ENCODE measurements around the gene MTA1.

MTA1 gene

DNA sequence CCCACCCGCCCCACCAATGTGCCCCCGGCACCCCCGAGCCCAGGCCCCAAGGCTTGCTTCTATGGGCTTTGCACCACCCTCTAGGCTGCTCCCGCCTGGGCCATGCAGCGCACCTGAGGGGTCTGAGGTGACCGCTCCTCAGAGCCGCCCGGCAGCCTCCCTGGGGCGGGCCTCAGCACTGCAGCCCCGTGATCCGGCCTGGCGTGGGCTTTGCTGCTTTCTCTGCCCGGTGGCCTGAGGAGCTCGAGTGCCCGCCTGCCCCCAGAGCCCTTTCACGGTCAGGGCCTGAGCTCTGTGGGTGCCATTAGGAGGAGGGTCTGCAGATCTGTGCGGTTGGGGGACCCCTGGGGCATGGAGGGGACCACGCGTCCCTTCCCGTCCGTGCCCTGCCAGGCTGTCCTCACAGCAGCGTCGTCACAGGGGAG is 6.2 kb downstream of the MTA1 start:
- no peak for DNase-seq

DNA sequence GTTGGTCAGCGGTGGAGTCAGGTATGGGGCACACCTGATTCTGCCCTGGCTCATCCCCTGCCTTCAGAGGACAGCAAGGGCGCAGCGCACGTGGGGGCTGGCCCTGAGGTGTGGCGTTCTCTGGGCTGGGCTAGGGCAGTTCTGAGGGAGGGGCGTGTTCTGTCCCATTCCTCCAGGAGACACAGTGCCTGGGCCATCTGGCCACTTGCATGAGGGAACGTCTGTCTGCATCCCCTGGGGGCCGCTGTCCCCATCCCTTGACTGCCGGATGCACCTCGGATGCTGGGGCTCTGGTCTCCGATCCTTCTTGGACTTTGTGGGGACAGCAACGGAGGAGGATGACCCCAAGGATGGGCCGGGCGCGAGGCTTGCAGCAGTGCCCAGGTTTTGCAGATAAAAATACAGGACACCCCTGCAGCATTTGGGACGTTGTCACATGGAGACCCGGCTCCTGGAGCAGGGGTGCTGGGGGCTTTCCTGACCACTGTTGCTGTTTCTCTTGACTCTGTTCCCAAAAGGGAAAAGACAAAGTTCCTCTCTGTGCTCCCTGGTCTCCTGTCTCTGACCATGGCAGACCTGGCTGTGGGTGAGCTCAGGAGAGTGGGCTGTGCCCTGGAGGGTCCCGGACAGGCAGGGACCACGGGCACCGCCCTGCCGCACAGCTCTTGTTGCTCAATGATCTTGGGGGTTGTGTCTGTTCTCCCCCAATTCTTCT is 6.9 kb downstream of the MTA1 start:
- DNase-seq = no peak

DNA sequence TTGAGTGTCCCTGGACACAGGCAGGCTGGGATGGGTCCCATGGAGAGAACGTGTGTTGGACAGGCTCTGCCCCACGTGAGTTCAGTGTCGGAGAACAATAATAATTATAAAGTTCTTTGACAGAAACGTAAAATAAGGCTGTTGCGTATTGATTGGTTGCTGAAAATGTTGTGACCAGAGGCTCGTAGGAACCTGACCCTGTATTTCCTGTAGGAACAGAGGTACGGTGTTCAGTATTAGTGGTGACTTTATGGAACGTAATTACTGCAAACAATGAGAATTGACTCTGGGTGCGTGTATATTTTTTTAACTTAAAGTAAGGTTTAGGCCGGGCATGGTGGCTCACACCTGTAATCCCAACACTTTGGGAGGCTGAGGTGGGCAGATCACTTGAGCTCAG is 7.8 kb downstream of the MTA1 start:
- no peak for DNase-seq

DNA sequence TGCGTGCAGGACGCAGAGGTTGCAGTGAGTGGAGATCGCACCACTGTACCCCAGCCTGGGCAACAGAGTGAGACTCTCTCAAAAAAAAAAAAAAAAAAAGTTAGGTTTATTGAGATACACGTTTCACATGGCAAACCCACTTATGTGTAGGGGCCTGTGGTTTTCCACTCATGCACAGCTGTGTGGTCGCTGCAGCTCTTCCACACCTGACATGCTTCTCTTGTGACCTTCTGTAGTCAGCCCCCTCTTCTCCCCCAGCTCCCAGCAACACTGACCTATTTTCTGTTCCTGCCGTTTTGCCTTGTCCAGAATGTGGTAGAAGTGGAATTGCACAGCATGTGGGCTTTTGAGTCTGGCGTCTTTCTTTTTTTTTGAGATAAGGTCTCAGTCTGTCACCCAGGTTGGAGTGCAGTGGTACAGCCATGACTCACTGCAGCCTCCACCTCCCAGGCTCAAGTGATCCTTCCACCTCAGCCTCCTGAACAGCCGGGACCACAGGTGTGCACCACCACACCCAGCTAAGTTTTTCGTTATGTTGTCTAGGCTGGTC is 8.4 kb downstream of the MTA1 start:
- no peak for DNase-seq

DNA sequence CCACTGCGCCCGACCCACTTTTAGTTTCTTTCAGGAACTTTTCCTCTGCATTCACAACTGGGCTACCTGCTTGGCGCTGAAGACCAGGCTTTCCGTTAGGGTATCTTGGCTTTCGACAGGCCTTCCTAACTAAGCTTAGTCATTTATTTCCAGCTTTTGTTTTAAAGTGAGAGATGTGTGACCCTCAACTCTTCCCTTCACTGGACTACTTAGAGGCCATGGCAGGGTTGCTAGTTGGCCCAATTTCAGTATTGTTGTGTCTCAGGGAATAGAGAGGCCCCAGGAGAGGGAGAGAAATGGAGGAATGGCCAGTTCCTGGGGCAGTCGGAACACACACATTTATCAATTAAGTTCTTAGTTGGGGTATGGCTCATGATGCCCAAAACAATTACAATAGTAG is 10.4 kb downstream of the MTA1 start:
- DNase-seq = no peak

DNA sequence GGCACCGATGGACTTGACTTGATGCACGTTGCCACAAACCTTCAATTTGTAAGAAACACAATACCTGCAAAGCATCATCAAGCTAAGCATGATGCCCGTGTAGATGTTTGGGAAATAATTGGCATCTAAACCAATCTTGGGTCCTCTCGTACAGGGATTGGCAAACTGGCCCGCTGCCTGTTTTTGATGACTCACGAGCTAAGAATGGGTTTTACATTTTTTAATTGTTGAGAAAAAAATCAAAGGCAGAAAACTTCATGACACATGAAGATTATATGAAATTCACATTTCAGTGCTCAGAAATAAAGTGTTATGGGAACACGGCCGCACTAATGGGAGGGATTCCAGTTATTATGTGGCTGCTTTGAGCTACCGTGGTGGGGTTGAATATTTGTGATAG is 10.9 kb downstream of the MTA1 start:
- DNase-seq = no peak

DNA sequence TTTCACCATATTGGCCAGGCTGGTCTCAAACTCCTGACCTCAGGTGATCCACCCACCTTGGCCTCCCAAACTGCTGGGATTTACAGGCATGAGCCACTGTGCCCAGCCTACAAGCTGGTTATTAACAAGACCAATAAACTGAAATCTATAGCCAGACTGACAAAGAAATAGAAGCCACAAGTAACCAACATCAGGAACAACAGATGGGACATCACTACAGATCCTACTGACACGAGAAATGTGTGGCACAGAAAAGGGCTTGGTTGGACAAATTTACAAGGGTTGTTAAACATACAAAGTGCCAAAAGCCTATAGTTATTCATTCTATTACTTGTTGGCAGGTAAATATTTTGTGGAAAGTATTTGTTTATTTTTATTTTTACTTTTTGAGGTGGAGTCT is 11.6 kb downstream of the MTA1 start:
- no peak for DNase-seq

DNA sequence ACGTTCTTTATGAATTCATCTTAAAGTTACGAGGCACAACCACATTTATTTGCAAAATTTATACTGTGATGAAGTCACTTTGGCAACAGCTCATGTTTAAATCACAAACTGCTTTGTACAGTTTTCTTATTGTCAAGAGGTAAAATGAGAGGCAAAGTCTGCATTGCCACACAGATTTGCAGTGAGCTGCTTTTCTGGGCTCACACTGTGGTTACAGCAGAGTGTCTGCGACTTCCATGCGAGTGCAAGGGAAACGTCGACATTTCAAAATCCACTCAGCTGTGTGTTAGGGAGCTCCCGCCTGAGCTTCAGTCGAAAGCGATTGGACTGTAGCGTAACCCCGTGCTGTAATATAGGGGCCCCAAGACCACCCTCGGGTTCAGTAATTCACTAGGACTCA is 13.0 kb downstream of the MTA1 start:
- DNase-seq = no peak

DNA sequence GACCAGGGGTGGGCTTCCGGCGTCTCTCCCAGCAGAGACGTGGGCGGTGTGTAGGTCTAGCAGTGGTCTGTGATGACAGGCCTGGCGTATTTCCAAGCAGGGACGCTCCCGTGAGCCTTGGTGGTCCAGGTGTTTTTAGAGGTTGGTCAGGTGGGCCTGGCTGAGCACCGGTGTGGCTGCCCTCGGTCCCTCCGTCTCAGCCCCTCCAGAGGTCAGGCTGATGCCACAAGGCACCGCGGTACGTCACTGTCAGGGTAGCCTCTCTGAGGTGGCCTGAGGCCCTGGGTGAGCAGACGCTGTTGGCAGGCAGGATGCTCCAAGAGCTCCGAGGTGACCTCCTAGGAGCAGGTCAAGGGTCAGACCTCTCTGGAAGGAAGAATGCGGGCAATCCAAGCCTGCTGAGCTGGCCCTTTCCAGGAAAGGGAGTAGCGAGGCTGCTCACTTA is 13.6 kb downstream of the MTA1 start:
- DNase-seq = no peak

DNA sequence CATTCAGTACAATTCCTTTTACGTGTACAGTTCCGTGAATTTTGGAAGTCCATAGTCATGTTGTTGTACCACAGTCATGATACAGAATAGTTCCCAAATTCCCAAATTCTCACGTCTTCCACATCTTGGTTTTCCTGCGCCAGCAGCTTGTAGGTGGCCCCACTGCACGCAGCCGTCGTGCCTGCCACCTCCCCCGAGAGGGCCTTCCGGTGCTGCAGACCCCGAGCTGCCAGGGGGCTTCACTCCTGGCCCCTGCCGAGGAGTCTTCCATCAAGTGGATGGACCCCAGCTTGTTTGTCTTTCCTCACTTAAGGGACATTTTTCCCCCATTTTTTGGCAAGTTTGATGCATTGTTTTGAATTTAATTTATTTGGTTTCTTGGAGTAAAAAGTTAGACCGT is 16.8 kb downstream of the MTA1 start:
- DNase-seq = no peak

DNA sequence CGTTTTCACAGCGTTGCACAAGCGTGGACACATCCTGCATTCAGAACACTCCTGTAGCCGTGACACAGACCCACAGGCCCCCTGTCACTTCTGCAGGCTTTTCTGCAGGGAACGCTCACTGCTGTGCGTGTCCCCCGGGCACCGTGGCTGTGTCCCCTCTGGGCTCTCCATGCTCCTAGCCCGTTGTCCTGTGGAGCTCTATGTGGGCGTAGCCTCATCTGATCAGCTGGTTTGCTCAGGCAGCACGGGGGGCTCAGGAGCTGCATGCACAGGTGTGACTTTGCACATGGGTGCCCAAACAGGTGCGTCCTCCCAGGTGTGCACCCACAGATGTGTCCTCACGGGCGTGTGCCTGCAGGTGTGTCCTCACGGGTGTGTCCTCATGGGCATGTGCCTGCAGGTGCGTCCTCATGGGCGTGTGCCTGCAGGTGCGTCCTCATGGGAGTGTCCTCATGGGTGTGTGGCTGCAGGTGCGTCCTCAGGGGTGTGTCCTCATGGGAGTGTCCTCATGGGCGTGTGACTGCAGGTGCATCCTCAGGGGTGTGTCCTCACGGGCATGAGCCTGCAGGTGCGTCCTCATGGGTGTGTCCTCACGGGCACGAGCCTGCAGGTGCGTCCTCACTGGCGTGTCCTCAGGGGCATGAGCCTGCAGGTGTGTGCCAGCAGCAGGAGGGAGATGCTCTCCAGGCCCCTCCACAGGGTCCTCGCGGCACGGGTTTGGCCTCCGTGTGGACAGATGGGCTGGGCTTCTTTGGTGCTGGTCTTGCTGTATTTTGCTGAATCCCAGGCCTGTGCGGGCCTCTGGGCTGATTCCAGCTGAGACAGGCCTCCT is 17.5 kb downstream of the MTA1 start:
- peak; percentile 40 for DNase-seq

DNA sequence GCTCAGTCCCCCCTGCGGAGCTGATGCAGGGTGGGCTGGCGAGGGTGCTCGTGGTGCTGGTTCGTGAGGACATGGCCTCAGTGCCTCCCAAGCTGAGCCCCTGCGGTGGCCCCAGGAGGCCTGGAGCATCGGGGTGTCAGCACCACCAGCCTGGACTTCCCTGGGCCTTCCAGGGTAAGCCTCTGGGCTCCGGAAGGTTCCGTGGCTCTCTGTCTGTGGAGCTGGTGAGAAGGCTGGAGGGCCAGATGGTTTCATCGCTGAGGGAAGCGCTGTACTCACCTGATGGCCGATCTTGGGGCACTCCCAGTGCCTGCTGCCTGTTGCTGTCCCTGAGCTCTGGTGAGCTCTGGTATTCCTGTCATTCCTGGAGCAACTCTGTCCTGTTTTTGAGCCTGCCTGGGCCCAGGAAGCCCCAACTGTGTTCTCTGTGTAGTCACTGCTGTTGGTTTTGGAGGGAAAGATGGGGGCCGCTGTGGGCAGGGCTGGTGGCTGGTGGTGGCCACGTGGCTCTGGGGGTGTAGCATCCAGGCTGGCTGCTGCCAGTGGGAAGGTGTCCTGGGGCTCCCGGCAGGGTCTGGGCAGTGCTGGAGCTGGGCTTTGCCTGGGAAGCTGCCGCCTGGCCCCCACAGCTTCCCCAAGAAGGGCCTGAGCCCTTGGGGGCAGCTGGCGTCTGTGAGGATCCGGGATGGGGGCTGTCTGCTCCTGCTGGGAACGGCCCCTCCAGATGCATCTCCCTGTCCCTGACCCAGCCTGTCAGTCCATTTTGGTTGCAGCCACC is 18.3 kb downstream of the MTA1 start:
- DNase-seq = no peak

DNA sequence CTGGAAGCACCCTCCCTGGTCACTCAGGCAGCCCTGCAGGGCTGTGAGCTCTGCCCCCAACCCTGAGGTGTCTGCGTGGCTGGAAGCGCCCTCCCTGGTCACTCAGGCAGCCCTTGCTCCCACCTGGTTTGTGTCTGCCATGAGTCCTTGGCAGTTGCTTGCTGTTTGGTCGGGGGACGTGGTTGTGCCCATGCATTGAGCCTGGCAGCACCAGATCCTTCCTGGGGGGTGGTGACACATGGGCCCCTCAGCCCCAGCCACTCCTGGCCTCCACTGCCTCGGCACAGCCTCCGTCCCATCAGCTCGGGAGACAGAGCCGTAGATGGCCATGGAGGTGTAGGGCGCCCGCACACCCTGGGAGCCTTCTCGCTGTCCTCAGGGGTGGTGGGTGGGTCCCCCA is 19.6 kb downstream of the MTA1 start:
- DNase-seq = no peak

DNA sequence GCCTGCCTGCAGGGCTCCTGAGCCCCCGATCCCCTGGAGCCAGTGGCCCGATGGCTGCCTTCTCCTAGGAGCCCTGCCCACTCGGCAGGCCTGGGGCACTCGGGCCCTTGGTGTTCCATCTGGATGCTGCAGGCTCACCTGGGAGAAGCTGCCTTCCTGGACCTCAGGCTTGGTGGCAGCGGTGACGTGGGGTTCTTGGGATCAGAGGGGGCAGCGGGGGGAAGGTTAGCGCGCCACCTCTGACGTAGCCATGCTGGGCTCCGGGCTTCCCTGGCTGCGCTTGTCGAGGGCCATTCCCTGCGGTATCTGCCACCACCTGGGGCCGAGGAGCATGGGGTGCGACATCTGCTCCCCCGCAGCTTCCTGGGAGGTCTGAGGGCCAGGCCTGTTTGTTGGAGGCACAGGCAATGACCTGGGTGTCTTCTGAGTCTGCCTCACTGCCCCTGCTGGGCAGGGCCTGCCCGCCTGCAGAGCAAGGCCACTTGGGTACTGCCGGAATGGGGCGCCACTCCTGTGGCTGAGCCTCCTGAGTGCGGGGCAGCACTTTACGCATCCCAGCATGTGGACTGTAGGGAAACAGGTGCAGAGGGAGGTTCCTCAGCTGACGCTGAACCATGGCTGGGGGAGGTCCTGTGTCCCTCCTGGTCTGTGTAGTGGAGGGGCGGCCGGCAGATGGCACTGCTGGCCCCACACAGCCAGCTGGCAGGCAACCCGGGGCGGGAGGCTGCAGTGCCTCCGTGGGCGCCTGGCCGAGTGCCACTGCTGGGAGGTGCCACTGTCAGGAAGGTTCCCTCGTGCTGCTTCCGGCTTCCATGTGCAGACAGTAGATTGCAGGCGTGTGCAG is 20.3 kb downstream of the MTA1 start:
- DNase-seq = peak; percentile 94

DNA sequence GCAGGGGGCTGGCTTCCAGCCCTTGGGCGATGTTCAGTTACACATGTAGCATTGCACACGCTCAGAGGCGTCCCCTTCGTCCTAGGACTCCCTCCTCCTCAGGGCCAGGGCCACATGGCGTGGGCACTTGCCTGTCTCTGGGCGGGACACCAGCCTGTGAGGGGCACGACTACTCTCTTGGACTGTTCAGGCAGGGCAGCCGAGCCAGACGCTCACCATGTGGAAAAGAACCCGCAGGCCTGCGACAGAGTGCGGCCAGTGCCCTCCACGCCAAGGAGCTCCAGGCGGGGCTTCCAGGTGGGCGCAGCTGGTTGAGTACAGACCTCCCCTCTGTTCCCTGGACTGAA is 20.9 kb downstream of the MTA1 start:
- no peak for DNase-seq

DNA sequence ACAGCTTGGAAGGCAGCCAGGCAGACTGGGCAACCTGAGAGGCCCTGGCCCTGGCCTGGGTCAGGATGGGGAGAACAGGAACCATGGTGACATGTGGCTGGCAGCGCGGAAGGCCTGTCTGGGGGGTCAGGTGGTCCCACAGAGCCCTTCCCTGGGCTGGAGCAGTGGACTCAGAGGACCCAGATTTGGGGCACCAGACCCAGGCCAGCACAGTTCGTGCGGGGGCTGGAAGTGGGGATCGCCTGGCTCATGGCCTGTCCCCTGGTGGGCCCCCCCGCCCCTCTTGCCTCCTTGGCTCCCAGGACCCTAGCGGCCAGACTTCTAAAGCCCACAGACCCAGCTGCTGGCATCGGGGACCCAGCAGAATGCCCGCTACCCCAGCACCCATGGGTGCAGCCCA is 21.4 kb downstream of the MTA1 start:
- DNase-seq = no peak

DNA sequence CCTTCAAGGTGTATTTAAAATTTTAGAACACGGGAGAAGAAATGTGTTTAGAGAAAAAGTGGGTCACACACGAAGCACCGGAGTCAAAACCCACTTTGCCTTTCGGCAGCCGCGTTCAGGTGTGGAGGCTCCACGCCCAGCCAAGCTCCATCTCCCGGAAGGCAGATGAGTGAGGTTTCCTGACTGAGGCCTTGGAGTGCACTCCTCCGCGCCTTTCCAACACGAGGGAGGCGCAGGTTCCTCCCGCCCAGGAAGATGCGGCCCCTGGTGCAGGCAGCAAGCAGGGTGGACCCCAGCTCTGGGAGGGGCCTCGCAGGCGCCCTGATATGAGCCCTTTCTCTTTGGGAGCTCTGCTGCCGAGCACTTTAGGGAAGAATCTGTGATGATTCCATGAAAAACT is 22.5 kb downstream of the MTA1 start:
- no peak for DNase-seq

DNA sequence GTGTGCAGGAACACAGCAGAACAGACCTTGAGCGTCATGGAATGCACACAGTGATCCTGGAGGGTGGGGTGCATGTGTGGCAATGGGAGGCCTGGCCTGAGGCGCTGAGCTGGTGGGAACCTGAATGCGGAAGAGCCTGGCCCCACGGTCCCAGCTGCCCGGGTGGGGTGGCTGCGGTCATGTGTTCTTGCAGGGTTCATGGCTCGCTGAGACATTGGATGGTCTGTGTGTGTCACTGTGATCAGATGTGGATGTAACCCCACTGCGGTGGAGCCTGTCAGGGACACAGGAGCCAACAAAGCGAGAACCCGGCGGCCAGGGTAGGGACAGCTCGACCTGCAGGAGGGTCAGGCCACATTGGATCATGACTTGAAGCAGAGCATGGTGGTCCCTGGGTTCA is 23.2 kb downstream of the MTA1 start:
- DNase-seq = no peak

DNA sequence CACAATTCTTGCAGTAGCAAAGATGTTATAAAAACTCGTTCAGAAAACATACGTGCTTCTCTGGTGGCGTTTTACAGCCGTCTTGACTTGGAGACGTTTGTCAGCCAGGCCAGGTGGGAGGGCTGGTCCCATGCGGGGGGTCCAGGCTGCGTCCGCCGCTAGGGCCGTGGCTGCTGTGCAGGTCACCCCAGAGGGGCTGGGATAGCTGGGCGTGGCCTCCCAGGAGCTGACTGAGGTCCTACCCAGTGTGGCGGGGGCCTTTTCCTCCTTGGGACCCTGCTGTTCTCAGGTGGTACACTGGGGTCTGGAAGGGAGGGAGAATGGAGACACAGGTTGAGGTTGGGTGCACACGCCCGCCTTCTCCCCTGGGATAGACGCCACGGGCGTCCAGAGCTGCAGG is 25.2 kb downstream of the MTA1 start:
- no peak for DNase-seq

DNA sequence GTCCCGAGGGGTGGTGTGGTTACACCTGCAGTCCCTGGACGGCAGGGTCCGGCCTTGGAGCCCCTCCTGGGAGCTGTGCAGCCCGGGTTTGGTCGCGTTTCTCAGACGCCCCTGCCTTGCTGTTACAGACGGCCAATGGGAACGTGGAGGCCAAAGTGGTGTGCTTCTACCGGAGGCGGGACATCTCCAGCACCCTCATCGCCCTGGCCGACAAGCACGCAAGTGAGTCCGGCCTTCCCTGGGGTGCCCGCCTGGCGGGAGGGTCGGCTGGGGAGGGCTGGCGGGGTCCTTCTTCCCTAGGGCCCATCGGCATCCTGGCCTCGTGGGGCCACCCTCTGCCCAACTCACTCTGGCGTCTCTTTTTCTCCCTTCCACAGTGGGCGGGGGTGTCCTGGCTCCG is 25.7 kb downstream of the MTA1 start:
- no peak for DNase-seq

DNA sequence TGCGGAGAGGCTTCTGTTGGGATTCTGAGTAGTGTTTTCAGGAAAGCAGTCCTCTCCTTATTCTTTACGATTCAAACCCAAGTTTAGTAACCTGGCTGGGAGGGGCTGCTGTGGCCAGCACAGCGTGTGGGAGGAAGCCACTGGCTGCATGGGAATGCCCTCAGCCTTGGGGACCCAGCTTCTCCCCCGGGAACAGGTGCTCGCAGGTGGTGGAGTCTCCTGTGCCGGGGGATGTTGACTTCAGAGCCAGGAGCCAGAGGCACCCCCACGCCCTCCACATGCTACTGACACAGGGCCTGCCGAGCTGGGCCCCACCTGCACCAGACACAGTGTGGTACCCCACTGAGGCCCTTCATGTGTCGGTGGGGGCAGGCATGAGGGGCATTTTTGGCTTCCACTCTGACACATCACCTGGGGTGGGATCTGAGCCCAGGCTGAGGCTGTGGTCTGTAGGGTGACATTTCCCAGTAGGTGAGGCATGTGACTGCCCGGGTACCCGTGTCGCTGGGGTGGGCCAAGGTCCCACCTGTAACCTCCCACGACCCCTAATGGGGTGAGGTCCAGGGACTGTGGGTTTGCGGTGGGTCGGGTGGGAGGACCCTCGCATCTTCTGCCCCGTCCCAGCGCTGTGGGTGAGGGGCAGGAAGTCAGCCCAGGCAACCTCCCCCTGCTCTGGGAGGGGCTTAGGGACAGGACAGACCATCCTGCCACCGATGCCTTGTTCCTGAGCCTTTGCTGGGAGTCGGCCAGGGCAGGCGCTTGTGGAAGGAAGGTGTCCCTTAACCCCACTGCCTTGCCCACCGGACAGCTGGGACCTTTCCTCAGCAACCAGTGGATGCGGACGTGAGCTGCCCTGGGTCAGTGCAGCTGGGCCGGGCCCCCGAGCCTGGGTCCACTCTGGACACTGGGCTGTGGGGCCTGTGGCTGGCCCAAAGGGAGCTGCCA is 26.5 kb downstream of the MTA1 start:
- no peak for DNase-seq

Data from COR-L47 (cell line).